ENCODE measurements around the gene ATG4A.

Gene ATG4A

GRCh38 chrX:108126661-108127060 lies 35.1 kb downstream of the ATG4A start:
- CTCF ChIA-PET = interaction anchor here (5.1 kb wide), 1 partner anchor 11 kb away, joined by 27 read pairs; no protein-coding TSS in a partner anchor
- no peak for TF ChIP-seq CTCF (IDR thresholded peaks at IDR 0.05; ENCODE audit: insufficient read depth, low read length, missing control alignments)
- no peak for DNase-seq (ENCODE audit: low read depth, low spot score)
- no peak overlapping the region for H3K4me3 ChIP-seq (ENCODE audit: low read depth, low read length)
- POLR2A ChIA-PET = no interaction called here

- CTCF ChIA-PET = interaction anchor here (5.1 kb wide), 1 partner anchor 10 kb away, joined by 27 read pairs; no protein-coding TSS in a partner anchor
- no peak for TF ChIP-seq CTCF (IDR thresholded peaks at IDR 0.05; ENCODE audit: insufficient read depth, low read length, missing control alignments)
- no peak overlapping the region for H3K4me3 ChIP-seq (ENCODE audit: low read depth, low read length)
- POLR2A ChIA-PET = no interaction called here
- DNase-seq (ENCODE audit: low read depth, low spot score) = no peak
Measured at GRCh38 chrX:108127152-108127551, 35.6 kb downstream of the ATG4A start.

GRCh38 chrX:108130889-108131288 lies 39.3 kb downstream of the ATG4A start:
- no peak for TF ChIP-seq CTCF (IDR thresholded peaks at IDR 0.05; ENCODE audit: insufficient read depth, low read length, missing control alignments)

GRCh38 chrX:108131471-108131870 lies 39.9 kb downstream of the ATG4A start:
- POLR2A ChIA-PET = no interaction called here
- TF ChIP-seq CTCF (IDR thresholded peaks at IDR 0.05; ENCODE audit: insufficient read depth, low read length, missing control alignments) = no peak
- CTCF ChIA-PET = no interaction called here
- H3K4me3 ChIP-seq (ENCODE audit: low read depth, low read length) = no peak overlapping the region
- DNase-seq (ENCODE audit: low read depth, low spot score) = no peak

More at GRCh38 chrX:108130889-108131288, 39.3 kb downstream of the ATG4A start:
- no peak overlapping the region for H3K4me3 ChIP-seq (ENCODE audit: low read depth, low read length)
- DNase-seq (ENCODE audit: low read depth, low spot score) = no peak
- ChIA-PET POLR2A (no interaction called here), CTCF (interaction anchor here (1.0 kb wide), 1 partner anchor 8 kb away, joined by 3 read pairs; no protein-coding TSS in a partner anchor)

GRCh38 chrX:108132034-108132433 lies 40.5 kb downstream of the ATG4A start:
- ChIA-PET POLR2A (no interaction called here), CTCF (no interaction called here)
- DNase-seq (ENCODE audit: low read depth, low spot score) = no peak
- H3K4me3 ChIP-seq (ENCODE audit: low read depth, low read length) = no peak overlapping the region
- TF ChIP-seq CTCF (IDR thresholded peaks at IDR 0.05; ENCODE audit: insufficient read depth, low read length, missing control alignments) = no peak

- CTCF ChIA-PET = no interaction called here
- H3K4me3 ChIP-seq (ENCODE audit: low read depth, low read length) = no peak overlapping the region
- POLR2A ChIA-PET = no interaction called here
- TF ChIP-seq CTCF (IDR thresholded peaks at IDR 0.05; ENCODE audit: insufficient read depth, low read length, missing control alignments) = no peak
- no peak for DNase-seq (ENCODE audit: low read depth, low spot score)
Measured at GRCh38 chrX:108132876-108133275, 41.3 kb downstream of the ATG4A start.

All from AG04449 (cell line).